ENCODE measurements around the gene BDKRB2. TPM values are rescaled to one million over a fixed set of nuclear protein-coding genes. Genes with fewer than 3 reads are reported as not detected.

BDKRB2 gene
- total RNA-seq, 1 donor from 2014 or later, result 0.49 TPM

DNA sequence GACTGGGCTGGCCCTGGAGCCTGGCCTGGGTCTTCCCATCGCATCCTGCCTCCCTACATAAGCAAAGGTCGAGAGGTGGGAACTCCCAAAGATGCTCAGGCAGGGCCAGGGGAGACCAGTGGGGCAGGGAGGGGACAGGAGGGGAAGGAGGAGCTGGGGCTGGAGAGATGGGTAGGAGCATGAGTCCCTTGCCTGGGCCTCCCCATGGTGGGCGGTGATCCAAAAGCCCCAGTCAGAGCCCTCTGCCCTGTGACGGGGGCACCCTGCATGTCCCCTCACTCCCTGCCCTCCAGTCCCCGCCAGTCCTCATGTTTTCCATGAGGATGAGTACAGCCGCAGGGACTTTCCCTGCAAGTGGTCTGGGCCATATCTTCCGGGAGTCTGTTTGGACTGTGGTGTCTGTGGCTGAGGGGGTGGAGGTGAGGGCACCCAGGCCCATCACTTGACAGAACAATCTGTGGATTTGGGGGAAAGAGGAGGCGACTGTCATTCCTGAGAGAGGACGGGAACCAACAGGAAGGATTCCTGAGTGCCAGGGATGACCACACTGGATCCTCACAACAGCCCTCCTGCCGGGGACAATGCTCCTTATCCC is 9.3 kb downstream of the BDKRB2 start:
- TF ChIP-seq, protein P1, sequence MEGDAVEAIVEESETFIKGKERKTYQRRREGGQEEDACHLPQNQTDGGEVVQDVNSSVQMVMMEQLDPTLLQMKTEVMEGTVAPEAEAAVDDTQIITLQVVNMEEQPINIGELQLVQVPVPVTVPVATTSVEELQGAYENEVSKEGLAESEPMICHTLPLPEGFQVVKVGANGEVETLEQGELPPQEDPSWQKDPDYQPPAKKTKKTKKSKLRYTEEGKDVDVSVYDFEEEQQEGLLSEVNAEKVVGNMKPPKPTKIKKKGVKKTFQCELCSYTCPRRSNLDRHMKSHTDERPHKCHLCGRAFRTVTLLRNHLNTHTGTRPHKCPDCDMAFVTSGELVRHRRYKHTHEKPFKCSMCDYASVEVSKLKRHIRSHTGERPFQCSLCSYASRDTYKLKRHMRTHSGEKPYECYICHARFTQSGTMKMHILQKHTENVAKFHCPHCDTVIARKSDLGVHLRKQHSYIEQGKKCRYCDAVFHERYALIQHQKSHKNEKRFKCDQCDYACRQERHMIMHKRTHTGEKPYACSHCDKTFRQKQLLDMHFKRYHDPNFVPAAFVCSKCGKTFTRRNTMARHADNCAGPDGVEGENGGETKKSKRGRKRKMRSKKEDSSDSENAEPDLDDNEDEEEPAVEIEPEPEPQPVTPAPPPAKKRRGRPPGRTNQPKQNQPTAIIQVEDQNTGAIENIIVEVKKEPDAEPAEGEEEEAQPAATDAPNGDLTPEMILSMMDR (IDR thresholded peaks at IDR 0.05; ENCODE audit: borderline replicate concordance), result no peak
- no peaks in the 10 kb centered on the region for H3K4me1 ChIP-seq
- no peak overlapping the region for H3K4me3 ChIP-seq
- H3K27ac ChIP-seq (replicated peaks), result no peak overlapping the region
- intact Hi-C loops (cut with micrococcal nuclease), result no loop called here
- H3K36me3 ChIP-seq, result no peaks in the 10 kb centered on the region
- peaks cover 20% of the 10 kb centered on the region for H3K9me3 ChIP-seq (replicated peaks)
- DNase-seq, result no peak
- peaks cover 51% of the 10 kb centered on the region for H3K27me3 ChIP-seq (ENCODE audit: low read depth)

DNA sequence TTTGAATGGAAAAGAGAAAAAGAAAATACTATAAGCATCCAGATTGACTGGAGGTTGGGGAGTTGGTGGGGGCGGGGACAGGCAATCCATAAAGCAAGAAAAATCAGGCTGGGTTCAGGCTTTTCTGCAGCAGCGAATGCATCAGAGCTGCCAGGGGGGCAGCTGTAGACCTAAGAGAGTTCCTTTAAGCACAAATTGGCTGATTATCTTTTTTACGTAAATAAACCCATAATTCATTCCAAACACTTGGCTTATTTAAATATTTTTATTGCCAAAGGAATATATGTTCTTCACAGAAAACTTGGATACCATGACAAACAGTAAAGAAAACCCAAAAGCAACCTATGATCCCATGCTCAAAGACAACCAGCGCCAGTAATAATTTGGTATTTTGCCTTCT is 10.2 kb downstream of the BDKRB2 start:
- Histone ChIP-seq H3K36me3 (no peaks in the 10 kb centered on the region), H3K4me3 (no peak overlapping the region), H3K9me3 (replicated peaks) (peaks cover 20% of the 10 kb centered on the region), H3K4me1 (no peaks in the 10 kb centered on the region), H3K27me3 (ENCODE audit: low read depth) (peaks cover 52% of the 10 kb centered on the region), H3K27ac (replicated peaks) (no peak overlapping the region)
- intact Hi-C loops (cut with micrococcal nuclease), result no loop called here
- TF ChIP-seq, protein P1 (IDR thresholded peaks at IDR 0.05; ENCODE audit: borderline replicate concordance), result no peak
- no peak for DNase-seq

DNA sequence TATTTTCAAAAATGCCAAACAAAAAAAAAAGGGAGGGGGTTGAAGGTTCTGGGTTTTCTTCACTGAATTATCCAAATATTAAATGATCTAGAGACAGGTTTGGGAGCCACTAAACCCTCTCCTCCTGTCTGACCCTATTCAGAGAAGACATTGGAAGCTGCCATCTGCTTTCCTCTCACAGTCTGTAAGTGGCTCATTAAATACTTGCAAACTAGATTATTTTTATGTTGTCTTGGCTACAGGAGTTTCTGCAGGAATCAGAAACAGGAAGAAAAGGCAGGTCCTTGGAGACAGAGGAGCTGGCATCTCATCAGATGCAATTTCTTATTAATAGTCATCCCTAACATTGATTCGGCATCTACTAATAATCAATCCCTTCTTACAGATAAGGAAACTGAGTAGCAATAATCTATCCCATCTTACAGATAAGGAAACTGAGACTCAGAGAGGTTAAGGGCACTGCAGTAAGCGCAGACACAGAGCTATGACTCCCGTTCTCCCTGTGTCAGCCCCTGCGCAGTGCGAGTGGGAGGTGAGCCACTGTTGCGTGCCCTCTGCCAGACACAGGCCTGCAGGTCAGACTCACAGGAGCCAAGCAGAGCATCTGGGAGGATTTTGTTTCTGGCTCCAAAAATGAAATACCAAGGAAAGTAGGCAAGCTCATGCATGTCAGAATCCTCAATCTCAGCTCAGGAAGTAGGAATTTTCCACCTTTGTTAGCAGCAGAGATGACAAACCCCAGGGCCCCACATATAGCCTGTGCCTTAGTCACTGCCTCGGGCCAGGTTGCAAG is 11.0 kb downstream of the BDKRB2 start:
- H3K4me1 ChIP-seq, result no peaks in the 10 kb centered on the region
- TF ChIP-seq, protein P1 (IDR thresholded peaks at IDR 0.05; ENCODE audit: borderline replicate concordance), result no peak
- peaks cover 20% of the 10 kb centered on the region for H3K9me3 ChIP-seq (replicated peaks)
- intact Hi-C loops (cut with micrococcal nuclease), result no loop called here
- H3K4me3 ChIP-seq, result no peak overlapping the region
- peaks cover 57% of the 10 kb centered on the region for H3K27me3 ChIP-seq (ENCODE audit: low read depth)
- no peak for DNase-seq
- no peak overlapping the region for H3K27ac ChIP-seq (replicated peaks)
- H3K36me3 ChIP-seq, result no peaks in the 10 kb centered on the region

DNA sequence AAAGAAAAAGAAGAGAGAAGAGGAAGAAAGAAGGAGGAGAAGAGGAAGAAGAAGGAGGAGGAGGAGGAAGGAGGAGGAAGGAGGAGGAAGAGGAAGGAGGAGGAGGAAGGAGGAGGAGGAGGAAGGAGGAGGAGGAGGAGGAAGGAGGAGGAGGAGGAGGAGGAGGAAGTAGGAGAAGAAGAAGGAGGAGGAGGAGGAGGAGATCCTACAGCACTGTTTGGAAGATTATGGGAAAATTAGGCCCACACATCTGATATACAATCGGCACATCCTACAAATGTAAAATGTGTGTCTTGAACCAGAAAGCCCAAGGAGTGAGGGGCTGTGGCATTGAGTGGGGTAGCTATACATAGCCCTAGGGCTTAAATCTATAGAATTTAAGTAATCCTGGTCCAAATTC is 12.0 kb downstream of the BDKRB2 start:
- H3K4me1 ChIP-seq, result no peaks in the 10 kb centered on the region
- DNase-seq, result no peak

DNA sequence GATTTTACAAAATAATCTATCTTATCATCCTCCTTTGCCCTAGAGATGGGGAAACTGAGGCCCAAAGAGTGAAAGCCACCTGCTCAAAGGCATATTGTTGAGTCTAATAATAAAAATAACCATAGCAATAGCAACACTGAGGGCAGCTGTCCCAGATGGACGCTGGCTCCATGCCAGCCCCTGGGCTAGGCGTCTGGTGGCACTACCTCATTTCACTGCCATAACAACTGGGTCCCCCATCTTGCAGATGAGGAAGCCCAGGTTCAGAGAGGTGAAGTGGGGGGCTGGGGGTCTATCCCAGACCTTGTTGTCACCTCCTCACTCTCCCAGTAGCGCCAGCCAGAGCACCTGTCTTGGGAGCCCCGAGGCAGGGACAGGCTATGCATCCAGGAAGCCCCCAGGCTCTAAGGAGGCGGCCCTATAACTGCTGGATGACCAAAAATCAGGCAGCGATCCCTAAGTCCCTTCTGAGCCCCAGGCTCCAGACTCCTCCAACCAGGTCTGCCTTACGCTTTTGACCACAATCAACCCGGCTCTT is 12.8 kb downstream of the BDKRB2 start:
- no peak overlapping the region for H3K4me3 ChIP-seq
- peaks cover 5% of the 10 kb centered on the region for H3K9me3 ChIP-seq (replicated peaks)
- no peaks in the 10 kb centered on the region for H3K36me3 ChIP-seq
- no peak overlapping the region for H3K27ac ChIP-seq (replicated peaks)
- TF ChIP-seq, protein P1 (IDR thresholded peaks at IDR 0.05; ENCODE audit: borderline replicate concordance), result no peak
- H3K27me3 ChIP-seq (ENCODE audit: low read depth), result peaks cover 60% of the 10 kb centered on the region
- DNase-seq, result no peak
- intact Hi-C loops (cut with micrococcal nuclease), result no loop called here
- H3K4me1 ChIP-seq, result no peaks in the 10 kb centered on the region

More for the DNA sequence above, 12.0 kb downstream of the BDKRB2 start:
- H3K9me3 ChIP-seq (replicated peaks), result peaks cover 13% of the 10 kb centered on the region
- H3K36me3 ChIP-seq, result no peaks in the 10 kb centered on the region
- H3K4me3 ChIP-seq, result no peak overlapping the region
- TF ChIP-seq, protein P1 (IDR thresholded peaks at IDR 0.05; ENCODE audit: borderline replicate concordance), result no peak
- peaks cover 58% of the 10 kb centered on the region for H3K27me3 ChIP-seq (ENCODE audit: low read depth)
- intact Hi-C loops (cut with micrococcal nuclease), result no loop called here
- H3K27ac ChIP-seq (replicated peaks), result no peak overlapping the region

All from left ventricle myocardium inferior (tissue), 1 donor.